GM12878 (cell line): ENCODE data around the gene CBX7. TPM values are rescaled to one million over a fixed set of nuclear protein-coding genes. Genes with fewer than 3 reads are reported as not detected.

Experiments
- ATAC-seq: fragments of 200-7000 bp; cut with Tn5 transposase; 3 replicates; pipeline ENCODE4 v1.9.1; 2020; ENCODE audit warnings: mild to moderate bottlenecking, moderate library complexity
- BruUV-seq: library from RNA; stranded (reverse); fragments of 400-500 nt; replicated peaks from 2 replicates; lab custom pipeline; 2021; lab: Mats Ljungman, UMichigan
- CTCF ChIA-PET: fragments of 300-600 bp; sonication (Branson Sonifier 250); formaldehyde crosslinking; extraction: SDS; loops from one replicate; lab custom pipeline; 2021; ENCODE audit warnings: inconsistent platforms; lab: Yijun Ruan, JAX
- POLR2A ChIA-PET: fragments of 350-600 bp; formaldehyde crosslinking; extraction: SDS; loops from one replicate; lab custom pipeline; 2021; ENCODE audit warnings: inconsistent platforms; lab: Charles Lee
- RAD21 ChIA-PET: fragments of 300-600 bp; sonication (Branson Sonifier 250); formaldehyde crosslinking; loops from one replicate; lab custom pipeline; 2023; ENCODE audit warnings: antibody characterized with exemption; ENCODE audit not compliant: unreplicated experiment; lab: Charles Lee
- SMC1A ChIA-PET: fragments of 300-600 bp; sonication (Branson Sonifier 250); formaldehyde crosslinking; loops from one replicate; lab custom pipeline; 2023; ENCODE audit not compliant: unreplicated experiment, uncharacterized antibody; lab: Charles Lee
- DNase-seq: peaks from one replicate; pipeline ENCODE4 v3.0.0-alpha.2; 2011; ENCODE audit warnings: low read depth, low spot score
- FAIRE-seq: peaks from 3 replicates; lab custom pipeline; 2011; peaks lifted over from hg19 to GRCh38; lab: Jason Lieb, UNC
- H2AFZ ChIP-seq: 2 replicates; pipeline ENCODE4 v1.6.0; 2011; ENCODE audit warnings: low read depth, low read length, control low read depth; ENCODE audit not compliant: control insufficient read depth
- H3K27ac ChIP-seq: 2 replicates; pipeline ENCODE4 v1.5.1; 2011; ENCODE audit warnings: control low read depth; ENCODE audit not compliant: control insufficient read depth, insufficient read depth
- H3K27me3 ChIP-seq, 2 experiments: replicated peaks in 1 of 2; 2 replicates each; pipeline versions ENCODE4 v1.6.0 to v1.6.1; 2011; ENCODE audit warnings: low read length in 1 of 2; ENCODE audit not compliant: control insufficient read depth in 2 of 2, insufficient read depth in 2 of 2
- H3K36me3 ChIP-seq, 2 experiments: 2 replicates each; pipeline ENCODE4 v1.5.1; 2011; ENCODE audit warnings: low read length in 1 of 2; ENCODE audit not compliant: control insufficient read depth in 2 of 2, insufficient read depth in 2 of 2
- H3K4me1 ChIP-seq: 2 replicates; pipeline ENCODE4 v1.6.1; 2011; ENCODE audit warnings: mild to moderate bottlenecking, low read length, moderate library complexity, mixed read lengths; ENCODE audit not compliant: control insufficient read depth, insufficient read depth
- H3K4me2 ChIP-seq: 2 replicates; pipeline ENCODE4 v1.6.0; 2011; ENCODE audit warnings: control low read depth; ENCODE audit not compliant: control insufficient read depth, insufficient read depth
- H3K4me3 ChIP-seq: fragments of 200-600 bp; sonication (generic); 2 replicates; pipeline ENCODE4 v1.5.1; 2016
- H3K79me2 ChIP-seq: 2 replicates; pipeline ENCODE4 v1.6.0; 2011; ENCODE audit warnings: low read length; ENCODE audit not compliant: control insufficient read depth, insufficient read depth
- H3K9ac ChIP-seq: 2 replicates; pipeline ENCODE4 v1.8.0; 2011; ENCODE audit warnings: low read length, control low read depth, mixed read lengths; ENCODE audit not compliant: control insufficient read depth, insufficient read depth
- H3K9me3 ChIP-seq: replicated peaks from 3 replicates; pipeline ENCODE4 v1.5.1; 2011; ENCODE audit warnings: mild to moderate bottlenecking, low read length; ENCODE audit not compliant: control insufficient read depth, insufficient read depth
- H4K20me1 ChIP-seq: 2 replicates; pipeline ENCODE4 v1.6.0; 2011; ENCODE audit not compliant: control insufficient read depth, insufficient read depth
- MXI1 ChIP-seq: fragments of 150-350 bp; IDR thresholded peaks from 2 replicates; pipeline ENCODE4 v1.6.1; 2011; ENCODE audit warnings: low read depth, mild to moderate bottlenecking, inconsistent platforms, low read length, improper control_type of control experiment
- MYC ChIP-seq: IDR thresholded peaks from 2 replicates; pipeline ENCODE4 v1.6.1; 2011; ENCODE audit warnings: mild to moderate bottlenecking, low read length, moderate library complexity, inconsistent platforms; ENCODE audit not compliant: insufficient read depth, insufficient replicate concordance, insufficient read length, severe bottlenecking
- SRF ChIP-seq, 2 experiments: IDR thresholded peaks; 2 replicates each; pipeline ENCODE4 v1.6.1; 2011; ENCODE audit warnings: low read depth in 2 of 2, low read length in 2 of 2, mild to moderate bottlenecking in 1 of 2, moderate library complexity in 1 of 2
- WGBS: methylation state at CpG from one replicate; pipeline ENCODE4 v1.1.6; 2016; ENCODE audit warnings: low lambda C conversion rate; ENCODE audit not compliant: insufficient replicate concordance, insufficient coverage; ENCODE audit errors: missing lambda C conversion rate; 5-methylcytosine and 5-hydroxymethylcytosine counted together
- in situ Hi-C: fragments of 300-500 bp; cut with MboI; formaldehyde crosslinking; loops from 9 replicates; pipeline ENCODE4 v1.14.3; 2018; ENCODE audit warnings: mixed read lengths
- intact Hi-C: fragments of 100-400 bp; cut with micrococcal nuclease; formaldehyde crosslinking; loops from one replicate; pipeline ENCODE4 v1.14.2; 2022; ENCODE audit not compliant: unreplicated experiment
- polyA plus RNA-seq, 11 experiments: library from polyadenylated mRNA; depleted of rRNA in 4 of 11; unstranded in 6 of 11; stranded (reverse) in 5 of 11; fragments of >200 nt; fragmentation: Nextera tagmentation in 4 of 11; fragmentation: Illumina TruSeq in 1 of 11; extraction: Ambion mirVana in 4 of 11; extraction: Trizol in 1 of 11; gene quantifications; 1 replicate in 1 of 11; 2 replicates in 10 of 11; pipeline versions ENCODE4 v1.2.1 to v1.2.3, GENCODE V29; 2011 to 2016; ENCODE audit warnings: inconsistent platforms in 2 of 11, missing spikeins in 2 of 11, low read depth in 1 of 11
- total RNA-seq, 4 experiments: library from RNA; depleted of rRNA in 3 of 4; stranded (reverse); fragments of >200 nt in 3 of 4; fragmentation: Illumina TruSeq in 1 of 4; extraction: Trizol in 1 of 4; gene quantifications; 2 replicates each; pipeline versions ENCODE4 v1.2.1 to v1.2.3, GENCODE V29; 2013 to 2021
- TF ChIP-seq, protein P1 (sequence below): IDR thresholded peaks from 2 replicates; pipeline ENCODE4 v1.6.1; 2012; ENCODE audit warnings: low read depth, low read length, improper control_type of control experiment
- TF ChIP-seq, protein P2 (sequence below): fragments of 450-650 bp; IDR thresholded peaks from 2 replicates; pipeline ENCODE4 v1.6.1; 2016; ENCODE audit warnings: mild to moderate bottlenecking

The CBX7 gene
- total and polyA plus RNA-seq, 10 of the 15 experiments (the other 5 are each of a cell fraction or from before 2014, with no cell fraction given): 0.18 to 17.2 (median 5.6) TPM

DNA sequence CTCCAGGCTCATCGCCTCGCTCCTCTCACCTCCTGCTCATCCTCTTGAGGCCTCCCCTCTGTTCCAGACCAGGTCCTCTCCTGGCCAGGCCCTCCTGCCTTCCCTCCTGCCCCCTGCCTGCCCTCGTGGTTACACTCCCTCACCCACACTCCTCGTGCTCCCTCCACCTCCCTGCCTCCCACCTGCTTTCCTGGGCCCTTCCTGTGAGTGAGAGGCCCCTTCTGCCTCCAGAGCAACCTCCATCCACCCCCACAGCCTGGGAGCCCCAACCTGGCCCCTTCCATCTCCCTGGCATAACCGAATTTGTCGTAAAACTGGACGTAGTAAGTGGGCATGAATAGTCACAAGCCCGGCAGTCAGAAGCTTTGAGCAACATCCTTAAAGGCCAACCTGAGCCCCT, 70.9 kb downstream of the CBX7 start:
- no peak for FAIRE-seq
- peaks cover 1 to 6% of the 10 kb centered on the region in 2 experiments; a peak in 2 of 4 replicates for H3K36me3 ChIP-seq
- 93% methylated on average over 6 of the region's 8 CpGs for WGBS
- TF ChIP-seq, protein P1, sequence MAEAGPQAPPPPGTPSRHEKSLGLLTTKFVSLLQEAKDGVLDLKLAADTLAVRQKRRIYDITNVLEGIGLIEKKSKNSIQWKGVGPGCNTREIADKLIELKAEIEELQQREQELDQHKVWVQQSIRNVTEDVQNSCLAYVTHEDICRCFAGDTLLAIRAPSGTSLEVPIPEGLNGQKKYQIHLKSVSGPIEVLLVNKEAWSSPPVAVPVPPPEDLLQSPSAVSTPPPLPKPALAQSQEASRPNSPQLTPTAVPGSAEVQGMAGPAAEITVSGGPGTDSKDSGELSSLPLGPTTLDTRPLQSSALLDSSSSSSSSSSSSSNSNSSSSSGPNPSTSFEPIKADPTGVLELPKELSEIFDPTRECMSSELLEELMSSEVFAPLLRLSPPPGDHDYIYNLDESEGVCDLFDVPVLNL: no peak
- TF ChIP-seq MYC (no peak), MXI1 (no peak), SRF (IDR thresholded peaks at IDR 0.05; ENCODE audit: low read depth in 2 of 2, low read length in 2 of 2) (no peak)
- TF ChIP-seq, protein P2, sequence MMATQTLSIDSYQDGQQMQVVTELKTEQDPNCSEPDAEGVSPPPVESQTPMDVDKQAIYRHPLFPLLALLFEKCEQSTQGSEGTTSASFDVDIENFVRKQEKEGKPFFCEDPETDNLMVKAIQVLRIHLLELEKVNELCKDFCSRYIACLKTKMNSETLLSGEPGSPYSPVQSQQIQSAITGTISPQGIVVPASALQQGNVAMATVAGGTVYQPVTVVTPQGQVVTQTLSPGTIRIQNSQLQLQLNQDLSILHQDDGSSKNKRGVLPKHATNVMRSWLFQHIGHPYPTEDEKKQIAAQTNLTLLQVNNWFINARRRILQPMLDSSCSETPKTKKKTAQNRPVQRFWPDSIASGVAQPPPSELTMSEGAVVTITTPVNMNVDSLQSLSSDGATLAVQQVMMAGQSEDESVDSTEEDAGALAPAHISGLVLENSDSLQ: no peak
- H4K20me1 ChIP-seq: no peaks in the 10 kb centered on the region
- intact Hi-C loops: loop anchor here (2.0 kb wide), 1 partner anchor 17 kb away; no protein-coding TSS in a partner anchor
- in situ Hi-C loops: no loop called here
- ChIA-PET SMC1A (interaction anchor here (1.0 to 2.0 kb wide), 4 partner anchors 27 to 36 kb away, joined by 3 to 10 read pairs (median 5); no protein-coding TSS in a partner anchor), RAD21 (interaction anchor here (1.1 to 7.0 kb wide), 3 partner anchors 17 to 34 kb away, joined by 3 to 57 read pairs (median 7); partner anchors contain the start of gene APOBEC3H), CTCF (interaction anchor here (1.7 to 3.1 kb wide), 2 partner anchors 17 to 212 kb away, joined by 6 to 15 read pairs; no protein-coding TSS in a partner anchor), POLR2A (interaction anchor here (0.6 to 4.8 kb wide), 4 partner anchors 8 to 331 kb away, joined by 3 to 44 read pairs (median 10); partner anchors contain the start of gene APOBEC3H)
- H3K4me2 ChIP-seq: peak overlapping the region; percentile 75; the same call in 1 of the 2 replicates
- DNase-seq: no peak
- H3K9ac ChIP-seq: no peak overlapping the region
- H3K9me3 ChIP-seq: no peaks in the 10 kb centered on the region
- peaks cover 25% of the 10 kb centered on the region for H3K4me1 ChIP-seq
- H3K27me3 ChIP-seq: no peaks in the 10 kb centered on the region
- ATAC-seq: no peak
- no TSS peak for BruUV-seq
- H3K79me2 ChIP-seq: peaks cover 34% of the 10 kb centered on the region
- H3K27ac ChIP-seq: peak overlapping the region; percentile 52
- H3K4me3 ChIP-seq: no peak overlapping the region
- H2AFZ ChIP-seq: no peak overlapping the region
